GM20000 (cell line): ENCODE results near the gene BOC.

Experiments
- DNase-seq: peaks from one replicate; pipeline ENCODE4 v3.0.0; 2012; ENCODE audit warnings: low spot score
- CTCF ChIP-seq: IDR thresholded peaks from 2 replicates; pipeline ENCODE4 v1.5.1; 2012; ENCODE audit warnings: mild to moderate bottlenecking, control low read depth; ENCODE audit errors: extremely low read depth, missing control alignments

The BOC gene

GRCh38 chr3:113183748-113184661, 27.4 kb upstream of the BOC start:
- no peak for TF ChIP-seq CTCF
- DNase-seq: no peak

DNA sequence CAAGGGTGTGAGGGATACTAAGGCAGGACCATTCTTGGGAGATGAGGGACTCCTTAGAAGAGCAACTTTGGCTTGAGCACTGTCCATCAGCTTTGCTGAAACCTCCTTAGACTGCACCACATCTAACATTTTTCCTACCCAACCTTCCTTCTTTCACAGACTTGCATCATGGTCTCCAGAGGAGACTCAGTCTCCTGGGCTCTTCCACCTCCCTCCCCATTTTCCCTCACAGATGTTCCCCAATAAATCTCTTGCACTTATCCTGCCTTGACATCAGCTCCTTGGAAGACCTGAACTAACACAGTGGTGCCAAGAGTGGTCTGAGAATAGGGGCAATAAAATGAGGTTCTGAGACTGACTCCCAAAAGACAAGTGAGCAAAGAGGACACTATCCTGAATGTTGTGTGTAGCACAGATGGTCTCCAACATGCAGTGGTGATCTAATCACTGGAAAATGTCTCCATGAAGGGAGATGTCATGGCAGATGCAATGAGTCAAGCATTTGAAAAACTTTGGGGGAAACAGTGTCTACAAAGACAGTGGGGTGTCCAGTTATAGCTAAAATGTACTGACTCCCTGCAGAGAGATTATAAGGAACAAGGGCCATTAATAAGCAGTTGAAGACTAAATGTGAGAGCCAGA, 26.0 kb upstream of the BOC start:
- TF ChIP-seq CTCF: no peak
- DNase-seq: no peak

- no peak for TF ChIP-seq CTCF
- DNase-seq: no peak
Measured at GRCh38 chr3:113186566-113186965, 24.8 kb upstream of the BOC start.

- DNase-seq: no peak
- no peak for TF ChIP-seq CTCF
Measured at GRCh38 chr3:113193288-113193687, 18.1 kb upstream of the BOC start.

GRCh38 chr3:113193719-113194118, 17.6 kb upstream of the BOC start:
- DNase-seq: no peak
- no peak for TF ChIP-seq CTCF

- no peak for TF ChIP-seq CTCF
- DNase-seq: no peak
Measured at GRCh38 chr3:113194823-113195401, 16.4 kb upstream of the BOC start.

DNA sequence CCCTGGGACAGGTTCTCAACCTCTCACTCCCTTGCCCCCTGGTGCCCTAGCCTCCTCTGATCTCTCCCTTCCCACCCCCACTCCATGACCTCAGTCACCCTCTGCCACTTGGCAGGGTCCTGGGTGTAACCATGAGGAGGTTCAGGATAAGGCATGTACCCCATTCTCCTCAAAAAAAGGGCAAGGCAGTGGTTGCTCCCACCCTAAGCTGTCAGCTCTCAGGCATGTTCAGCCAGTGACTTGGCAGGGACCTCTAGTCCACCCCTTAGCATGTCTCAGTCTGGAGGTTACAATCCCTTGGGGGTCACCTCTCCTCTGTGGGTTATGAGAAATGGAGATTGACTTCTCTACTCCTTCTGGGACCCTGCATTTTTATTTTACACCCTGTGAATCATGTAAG, 11.0 kb upstream of the BOC start:
- no peak for TF ChIP-seq CTCF

More for the DNA sequence above, 11.0 kb upstream of the BOC start:
- no peak for DNase-seq
